Measurements from ENCODE around the gene TEF.
"Not testable (repeated sequence)": the region's sequence is repeated elsewhere in the genome, so short reads cannot be mapped to it uniquely, and the experiment has no call there.

Gene TEF

GRCh38 chr22:41431656-41432055 lies 49.9 kb downstream of the TEF start:
- no peak for DNase-seq

- not testable (repeated sequence) for DNase-seq
These were observed 51.7 kb downstream of the TEF start for GRCh38 chr22:41433480-41433879.

- DNase-seq: not testable (repeated sequence)
These were observed 52.7 kb downstream of the TEF start for GRCh38 chr22:41434361-41435003.

- no peak for DNase-seq
These were observed 53.8 kb downstream of the TEF start for GRCh38 chr22:41435560-41435959.

- DNase-seq: no peak
These were observed 54.8 kb downstream of the TEF start for GRCh38 chr22:41436322-41437113.

GRCh38 chr22:41437198-41437597 lies 55.5 kb downstream of the TEF start:
- DNase-seq: no peak

- DNase-seq: not testable (repeated sequence)
These were observed 58.8 kb downstream of the TEF start for GRCh38 chr22:41440511-41440910.

GRCh38 chr22:41442240-41442792 lies 60.6 kb downstream of the TEF start:
- no peak for DNase-seq

- DNase-seq: peak; percentile 87
These were observed 62.8 kb downstream of the TEF start for GRCh38 chr22:41444360-41445128.

- DNase-seq: peak; percentile 45
These were observed 63.7 kb downstream of the TEF start for GRCh38 chr22:41445129-41446056.

- no peak for DNase-seq
These were observed 64.3 kb downstream of the TEF start for GRCh38 chr22:41446057-41446501.

- peak; percentile 89 for DNase-seq
These were observed 65.1 kb downstream of the TEF start, which contains the start of gene TOB2 for GRCh38 chr22:41446639-41447434. Gene TOB2 (minus strand): TSS chr22:41446801. CDS start chr22:41437345, 9,456 bp downstream.

- DNase-seq: peak; percentile 63
These were observed 65.9 kb downstream of the TEF start for GRCh38 chr22:41447435-41448188.

GRCh38 chr22:41448189-41448808 lies 66.6 kb downstream of the TEF start:
- peak; percentile 91 for DNase-seq

Data from KG1 (cell line).